OCI-LY1 (cell line): Measurements from ENCODE around the gene RAD51B.

ENCODE experiments used
- H2AFZ ChIP-seq: fragments of 200-600 bp; sonication (generic), shearing (Covaris generic); 2 replicates; pipeline ENCODE4 v1.6.0; 2014; ENCODE audit warnings: antibody characterized with exemption, mild to moderate bottlenecking, low read length
- H3F3A ChIP-seq: fragments of 200-600 bp; sonication (generic), shearing (Covaris generic); 2 replicates; pipeline ENCODE4 v1.6.0; 2014; ENCODE audit warnings: mild to moderate bottlenecking, antibody characterized with exemption, low read length, moderate library complexity; ENCODE audit not compliant: insufficient read depth
- H3K27ac ChIP-seq: fragments of 200-600 bp; sonication (generic); 2 replicates; pipeline ENCODE4 v1.5.1; 2014; ENCODE audit warnings: low read length, mixed run types, mild to moderate bottlenecking, low read depth; ENCODE audit not compliant: poor library complexity, severe bottlenecking
- H3K27me3 ChIP-seq: fragments of 200-600 bp; sonication (generic); 2 replicates; pipeline ENCODE4 v1.6.0; 2014; ENCODE audit warnings: antibody characterized with exemption, mild to moderate bottlenecking, low read length, moderate library complexity; ENCODE audit not compliant: insufficient read depth
- H3K36me3 ChIP-seq: fragments of 200-600 bp; sonication (generic); 2 replicates; pipeline ENCODE4 v1.6.1; 2014; ENCODE audit warnings: mild to moderate bottlenecking, antibody characterized with exemption, low read length, moderate library complexity, mixed read lengths; ENCODE audit not compliant: insufficient read depth
- H3K4me1 ChIP-seq: fragments of 200-600 bp; sonication (generic); 2 replicates; pipeline ENCODE4 v1.5.1; 2014; ENCODE audit warnings: mild to moderate bottlenecking, low read length, moderate library complexity; ENCODE audit not compliant: insufficient read depth, severe bottlenecking
- H3K4me2 ChIP-seq: fragments of 200-600 bp; sonication (generic), shearing (Covaris generic); 2 replicates; pipeline ENCODE4 v1.6.1; 2014; ENCODE audit warnings: low read length
- H3K4me3 ChIP-seq: fragments of 200-600 bp; sonication (generic); 2 replicates; pipeline ENCODE4 v1.5.1; 2014; ENCODE audit warnings: low read length, low read depth, mild to moderate bottlenecking, mixed read lengths; ENCODE audit not compliant: poor library complexity, severe bottlenecking
- H3K79me2 ChIP-seq: fragments of 200-600 bp; shearing (Covaris generic); 2 replicates; pipeline ENCODE4 v1.6.1; 2016; ENCODE audit warnings: mixed run types, low read length, mixed read lengths; ENCODE audit not compliant: insufficient read depth
- H3K9ac ChIP-seq: fragments of 200-600 bp; sonication (generic), shearing (Covaris generic); 2 replicates; pipeline ENCODE4 v1.6.1; 2014; ENCODE audit warnings: mild to moderate bottlenecking, low read length, mixed read lengths
- H3K9me2 ChIP-seq: fragments of 200-600 bp; sonication (generic), shearing (Covaris generic); 2 replicates; pipeline ENCODE4 v1.6.1; 2014; ENCODE audit warnings: low read depth, mild to moderate bottlenecking, low read length, mixed read lengths
- H3K9me3 ChIP-seq: fragments of 200-600 bp; shearing (Covaris generic); 2 replicates; pipeline ENCODE4 v1.6.1; 2014; ENCODE audit warnings: low read length, mixed read lengths
- H4K20me1 ChIP-seq: fragments of 200-600 bp; sonication (generic), shearing (Covaris generic); 2 replicates; pipeline ENCODE4 v1.6.0; 2016; ENCODE audit warnings: mild to moderate bottlenecking, low read length; ENCODE audit not compliant: insufficient read depth
- EZH2 ChIP-seq: fragments of 200-600 bp; sonication (generic), shearing (Covaris generic); IDR thresholded peaks from 2 replicates; pipeline ENCODE4 v1.8.0; 2017; ENCODE audit warnings: borderline replicate concordance, mixed run types, mild to moderate bottlenecking, antibody characterized with exemption, low read length, moderate library complexity, mixed read lengths
- TF ChIP-seq, protein P1 (sequence below): fragments of 200-600 bp; sonication (generic), shearing (Covaris generic); IDR thresholded peaks from 2 replicates; pipeline ENCODE4 v1.5.1; 2017; ENCODE audit warnings: mild to moderate bottlenecking, antibody characterized with exemption, low read length, moderate library complexity, mixed read lengths

The RAD51B gene

DNA sequence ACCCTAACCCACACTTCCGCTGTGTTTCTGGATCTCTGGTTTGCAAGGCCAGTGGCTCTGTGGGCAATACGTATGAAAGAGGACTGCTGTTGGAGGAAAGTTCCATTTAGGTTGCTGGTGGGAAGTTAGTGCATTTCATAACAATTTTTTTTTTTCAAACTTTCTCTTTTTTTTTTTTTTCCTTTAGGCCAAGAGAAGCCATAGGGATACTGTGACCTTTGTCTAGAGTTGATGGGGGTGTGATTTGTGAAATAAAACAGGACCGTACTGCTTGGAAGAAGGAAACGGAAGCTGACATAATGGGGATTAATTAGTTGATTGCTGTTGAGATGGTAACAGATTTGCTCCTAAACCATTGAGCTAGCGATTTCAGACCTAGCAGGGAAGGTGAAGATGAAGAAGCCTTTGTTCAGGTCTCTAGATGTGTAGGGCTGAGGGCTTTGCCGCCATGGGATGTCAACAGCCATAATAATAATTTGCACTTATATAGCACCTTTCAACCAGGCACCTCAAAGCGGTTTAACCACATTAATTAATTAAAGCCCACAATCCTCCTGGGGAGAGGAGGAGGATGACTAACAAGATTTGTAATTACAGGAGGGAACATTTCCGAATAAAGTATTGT lies 658.0 kb downstream of the RAD51B start:
- Histone ChIP-seq H3K4me1 (peaks cover 29% of the 10 kb centered on the region), H3K79me2 (no peaks in the 10 kb centered on the region), H3K4me2 (no peak overlapping the region), H3K9ac (no peak overlapping the region), H3K27me3 (no peaks in the 10 kb centered on the region), H3K27ac (peak overlapping the region; percentile 70), H2AFZ (no peak overlapping the region), H3K9me3 (no peaks in the 10 kb centered on the region), H3K36me3 (no peaks in the 10 kb centered on the region), H3K4me3 (no peak overlapping the region), H3K9me2 (no peaks in the 10 kb centered on the region), H4K20me1 (no peaks in the 10 kb centered on the region), H3F3A (no peaks in the 10 kb centered on the region)
- TF ChIP-seq, protein P1, sequence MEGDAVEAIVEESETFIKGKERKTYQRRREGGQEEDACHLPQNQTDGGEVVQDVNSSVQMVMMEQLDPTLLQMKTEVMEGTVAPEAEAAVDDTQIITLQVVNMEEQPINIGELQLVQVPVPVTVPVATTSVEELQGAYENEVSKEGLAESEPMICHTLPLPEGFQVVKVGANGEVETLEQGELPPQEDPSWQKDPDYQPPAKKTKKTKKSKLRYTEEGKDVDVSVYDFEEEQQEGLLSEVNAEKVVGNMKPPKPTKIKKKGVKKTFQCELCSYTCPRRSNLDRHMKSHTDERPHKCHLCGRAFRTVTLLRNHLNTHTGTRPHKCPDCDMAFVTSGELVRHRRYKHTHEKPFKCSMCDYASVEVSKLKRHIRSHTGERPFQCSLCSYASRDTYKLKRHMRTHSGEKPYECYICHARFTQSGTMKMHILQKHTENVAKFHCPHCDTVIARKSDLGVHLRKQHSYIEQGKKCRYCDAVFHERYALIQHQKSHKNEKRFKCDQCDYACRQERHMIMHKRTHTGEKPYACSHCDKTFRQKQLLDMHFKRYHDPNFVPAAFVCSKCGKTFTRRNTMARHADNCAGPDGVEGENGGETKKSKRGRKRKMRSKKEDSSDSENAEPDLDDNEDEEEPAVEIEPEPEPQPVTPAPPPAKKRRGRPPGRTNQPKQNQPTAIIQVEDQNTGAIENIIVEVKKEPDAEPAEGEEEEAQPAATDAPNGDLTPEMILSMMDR: no peak
- no peak for TF ChIP-seq EZH2

DNA sequence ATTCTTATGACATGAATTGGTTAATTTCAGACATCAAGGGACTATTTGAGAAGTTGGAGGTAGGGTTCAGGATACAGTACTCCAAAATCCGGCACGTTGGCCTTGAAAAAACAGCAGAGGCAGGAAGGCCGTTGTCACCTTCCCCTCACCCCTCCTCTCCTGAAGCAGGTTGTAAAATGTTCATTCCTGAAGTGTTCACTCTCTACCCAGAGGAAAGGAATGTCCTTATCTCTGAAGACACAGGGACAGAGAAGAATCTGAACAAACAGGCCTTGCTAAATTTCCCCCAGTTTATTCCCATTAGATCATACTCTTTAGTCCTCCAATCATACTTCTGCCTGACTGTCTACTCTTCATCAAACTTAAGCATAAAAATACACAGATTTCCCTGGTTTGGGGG lies 659.7 kb downstream of the RAD51B start:
- Histone ChIP-seq H3K27me3 (no peaks in the 10 kb centered on the region), H3K79me2 (no peaks in the 10 kb centered on the region), H3K4me1 (peaks cover 23% of the 10 kb centered on the region), H3K36me3 (no peaks in the 10 kb centered on the region), H3K4me3 (no peak overlapping the region), H4K20me1 (no peaks in the 10 kb centered on the region), H3F3A (no peaks in the 10 kb centered on the region), H3K9me2 (no peaks in the 10 kb centered on the region), H3K27ac (no peak overlapping the region), H3K9me3 (no peaks in the 10 kb centered on the region), H3K9ac (no peak overlapping the region), H3K4me2 (no peak overlapping the region), H2AFZ (no peak overlapping the region)
- no peak for TF ChIP-seq EZH2
- TF ChIP-seq, protein P1: no peak

DNA sequence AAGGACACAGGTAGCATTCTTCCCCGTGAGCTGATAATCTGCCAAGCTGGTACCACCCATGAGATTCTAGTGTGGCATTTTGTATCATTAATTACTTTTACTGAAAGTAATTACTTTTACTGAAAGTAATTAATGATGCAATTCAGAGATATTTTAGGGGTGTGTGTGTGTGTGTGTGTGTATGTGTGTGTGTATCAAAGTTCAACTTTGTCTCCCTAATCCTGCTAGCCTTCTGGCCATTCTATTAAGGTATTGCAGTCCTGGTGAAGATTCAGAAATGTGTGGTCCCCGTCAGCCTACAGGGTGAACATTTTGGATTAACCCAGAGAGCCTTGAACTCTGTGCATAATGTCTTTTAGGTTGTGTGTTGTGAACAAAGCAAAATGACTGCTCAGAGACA lies 662.4 kb downstream of the RAD51B start:
- H3F3A ChIP-seq: no peaks in the 10 kb centered on the region
- no peaks in the 10 kb centered on the region for H3K79me2 ChIP-seq
- no peaks in the 10 kb centered on the region for H4K20me1 ChIP-seq
- no peak overlapping the region for H3K4me2 ChIP-seq
- H3K9ac ChIP-seq: no peak overlapping the region
- TF ChIP-seq, protein P1: no peak
- TF ChIP-seq EZH2: no peak
- no peak overlapping the region for H2AFZ ChIP-seq
- H3K27me3 ChIP-seq: no peaks in the 10 kb centered on the region
- peaks cover 6% of the 10 kb centered on the region for H3K4me1 ChIP-seq
- H3K4me3 ChIP-seq: no peak overlapping the region
- no peaks in the 10 kb centered on the region for H3K36me3 ChIP-seq
- no peaks in the 10 kb centered on the region for H3K9me2 ChIP-seq
- H3K27ac ChIP-seq: no peak overlapping the region
- no peaks in the 10 kb centered on the region for H3K9me3 ChIP-seq
